Keratinocyte (primary cell): ENCODE measurements around the gene HEPN1. TPM values are rescaled to one million over a fixed set of nuclear protein-coding genes. Genes with fewer than 3 reads are reported as not detected.

ENCODE experiments used
- DNase-seq: peaks from one replicate; pipeline ENCODE4 v3.0.0-alpha.2; 2011; ENCODE audit warnings: low read depth, missing footprints, low spot score
- FAIRE-seq: peaks from 2 replicates; lab custom pipeline; 2011; peaks lifted over from hg19 to GRCh38; lab: Jason Lieb, UNC
- H2AFZ ChIP-seq: 2 replicates; pipeline ENCODE4 v1.6.0; 2012; ENCODE audit warnings: low read length, control low read depth, inconsistent platforms; ENCODE audit not compliant: control insufficient read depth
- H3K27ac ChIP-seq: 2 replicates; pipeline ENCODE4 v1.5.1; 2011; ENCODE audit warnings: low read length; ENCODE audit not compliant: control insufficient read depth, insufficient read depth
- H3K27me3 ChIP-seq: 3 replicates; pipeline ENCODE4 v1.6.0; 2011; ENCODE audit warnings: low read length; ENCODE audit not compliant: control insufficient read depth, insufficient read depth; ENCODE audit errors: extremely low read depth
- H3K36me3 ChIP-seq, 2 experiments: 2 replicates in 1 of 2; 3 replicates in 1 of 2; pipeline ENCODE4 v1.5.1; 2011; ENCODE audit warnings: low read length in 2 of 2, mild to moderate bottlenecking in 1 of 2; ENCODE audit not compliant: control insufficient read depth in 2 of 2, insufficient read depth in 2 of 2; ENCODE audit errors: extremely low read depth in 1 of 2
- H3K4me1 ChIP-seq: 3 replicates; pipeline ENCODE4 v1.5.1; 2011; ENCODE audit warnings: low read length; ENCODE audit not compliant: control insufficient read depth, insufficient read depth; ENCODE audit errors: extremely low read depth
- H3K4me2 ChIP-seq: 3 replicates; pipeline ENCODE4 v1.6.0; 2011; ENCODE audit warnings: low read depth, low read length; ENCODE audit not compliant: control insufficient read depth, insufficient read depth; ENCODE audit errors: extremely low read depth
- H3K4me3 ChIP-seq, 3 experiments: fragments of 200-600 bp in 1 of 3; sonication (generic) in 1 of 3; 2 replicates in 2 of 3; 3 replicates in 1 of 3; pipeline ENCODE4 v1.5.1; 2011 to 2016; ENCODE audit warnings: low read length in 3 of 3, mild to moderate bottlenecking in 3 of 3, control low read depth in 2 of 3, inconsistent platforms in 1 of 3, low read depth in 1 of 3, mixed read lengths in 1 of 3, mixed run types in 1 of 3, moderate library complexity in 1 of 3; ENCODE audit not compliant: control insufficient read depth in 2 of 3, insufficient read depth in 2 of 3; ENCODE audit errors: extremely low read depth in 1 of 3
- H3K79me2 ChIP-seq: 2 replicates; pipeline ENCODE4 v1.6.0; 2012; ENCODE audit warnings: low read length; ENCODE audit not compliant: control insufficient read depth, insufficient read depth
- H3K9ac ChIP-seq: 3 replicates; pipeline ENCODE4 v1.6.0; 2011; ENCODE audit warnings: low read length; ENCODE audit not compliant: control insufficient read depth, insufficient read depth; ENCODE audit errors: extremely low read depth
- H3K9me1 ChIP-seq: 3 replicates; pipeline ENCODE4 v1.6.0; 2011; ENCODE audit warnings: low read length; ENCODE audit not compliant: control insufficient read depth, insufficient read depth; ENCODE audit errors: extremely low read depth
- H3K9me3 ChIP-seq: 2 replicates; pipeline ENCODE4 v1.5.1; 2012; ENCODE audit warnings: low read depth, low read length; ENCODE audit not compliant: control insufficient read depth
- H4K20me1 ChIP-seq: 3 replicates; pipeline ENCODE4 v1.6.0; 2011; ENCODE audit warnings: low read length; ENCODE audit not compliant: control insufficient read depth, insufficient read depth; ENCODE audit errors: extremely low read depth
- EZH2 ChIP-seq: IDR thresholded peaks from one replicate; pipeline ENCODE4 v1.6.1; 2012; ENCODE audit warnings: inconsistent platforms, mild to moderate bottlenecking, low read length, moderate library complexity
- dilution Hi-C: fragments of 300-500 bp; cut with MboI; formaldehyde crosslinking; loops from one replicate; pipeline ENCODE4 v1.7.0; 2020; ENCODE audit warnings: low sequenced_read_pairs; ENCODE audit not compliant: extremely low pct_ligation_motif_present
- polyA plus RNA-seq, 5 experiments: library from polyadenylated mRNA; depleted of rRNA in 3 of 5; stranded (reverse) in 3 of 5; stranded (forward) in 1 of 5; unstranded in 1 of 5; fragments of >200 nt; gene quantifications; 1 replicate in 1 of 5; 2 replicates in 3 of 5; 3 replicates in 1 of 5; pipeline versions ENCODE4 v1.2.1 to v1.2.3, GENCODE V29; 2011 to 2012; ENCODE audit warnings: missing spikeins in 2 of 5, low read depth in 1 of 5, low replicate concordance in 1 of 5
- TF ChIP-seq, protein P1 (sequence below), 3 experiments: IDR thresholded peaks in 1 of 3; conservative IDR thresholded peaks in 1 of 3; optimal IDR thresholded peaks in 1 of 3; 2 replicates in 2 of 3; 3 replicates in 1 of 3; pipeline versions ENCODE3 to v1.5.1; 2011; ENCODE audit warnings: low read length in 3 of 3, mild to moderate bottlenecking in 3 of 3, moderate library complexity in 2 of 3, control low read depth in 1 of 3, inconsistent platforms in 1 of 3; ENCODE audit not compliant: insufficient read depth in 2 of 3; ENCODE audit errors: extremely low read depth in 1 of 3

Gene HEPN1
- polyA plus RNA-seq, 1 donor (not counting 4 experiments of a cell fraction or from before 2014, with no cell fraction given): not detected

DNA sequence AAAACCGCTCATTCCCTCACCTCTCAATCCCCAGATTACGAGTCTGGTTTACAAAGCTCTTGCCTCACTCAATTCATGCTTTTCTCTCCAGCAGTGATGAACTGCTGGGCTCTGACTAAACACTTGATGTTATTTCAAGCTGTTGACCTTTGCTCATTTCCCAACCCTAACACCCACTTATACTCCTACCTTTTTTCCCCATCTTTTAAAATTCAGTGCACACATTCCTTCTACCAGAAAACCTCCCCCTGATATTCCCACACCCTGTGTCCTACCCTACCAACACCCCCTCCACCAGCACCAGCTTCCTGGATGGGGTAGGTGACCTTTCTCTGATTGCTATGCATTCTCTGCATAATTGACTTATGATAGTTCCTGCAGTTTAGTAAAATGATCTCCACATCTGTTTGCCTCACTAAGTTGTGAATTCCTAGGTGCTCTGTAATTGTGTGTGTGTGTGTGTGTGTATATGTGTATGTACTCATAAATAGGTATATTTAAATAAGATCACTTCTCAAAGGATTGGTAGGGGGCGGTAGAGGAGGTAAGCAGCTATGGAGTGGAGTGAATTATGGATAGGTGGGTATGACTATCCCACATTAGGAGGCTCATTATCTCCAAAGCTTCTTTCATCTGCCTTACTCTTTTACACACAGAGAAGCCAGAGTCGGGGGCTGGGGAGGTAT, 16.0 kb downstream of the HEPN1 start:
- Histone ChIP-seq H4K20me1 (no peaks in the 10 kb centered on the region), H3K27me3 (no peaks in the 10 kb centered on the region), H3K4me3 (no peak overlapping the region), H3K4me2 (no peak overlapping the region), H3K9me1 (no peaks in the 10 kb centered on the region), H3K27ac (no peak overlapping the region), H3K9me3 (no peaks in the 10 kb centered on the region), H3K79me2 (no peaks in the 10 kb centered on the region), H3K4me1 (peaks cover 5% of the 10 kb centered on the region), H3K9ac (no peak overlapping the region), H3K36me3 (no peaks in the 10 kb centered on the region), H2AFZ (no peak overlapping the region)
- no peak for DNase-seq
- dilution Hi-C loops: no loop called here
- TF ChIP-seq, protein P1, sequence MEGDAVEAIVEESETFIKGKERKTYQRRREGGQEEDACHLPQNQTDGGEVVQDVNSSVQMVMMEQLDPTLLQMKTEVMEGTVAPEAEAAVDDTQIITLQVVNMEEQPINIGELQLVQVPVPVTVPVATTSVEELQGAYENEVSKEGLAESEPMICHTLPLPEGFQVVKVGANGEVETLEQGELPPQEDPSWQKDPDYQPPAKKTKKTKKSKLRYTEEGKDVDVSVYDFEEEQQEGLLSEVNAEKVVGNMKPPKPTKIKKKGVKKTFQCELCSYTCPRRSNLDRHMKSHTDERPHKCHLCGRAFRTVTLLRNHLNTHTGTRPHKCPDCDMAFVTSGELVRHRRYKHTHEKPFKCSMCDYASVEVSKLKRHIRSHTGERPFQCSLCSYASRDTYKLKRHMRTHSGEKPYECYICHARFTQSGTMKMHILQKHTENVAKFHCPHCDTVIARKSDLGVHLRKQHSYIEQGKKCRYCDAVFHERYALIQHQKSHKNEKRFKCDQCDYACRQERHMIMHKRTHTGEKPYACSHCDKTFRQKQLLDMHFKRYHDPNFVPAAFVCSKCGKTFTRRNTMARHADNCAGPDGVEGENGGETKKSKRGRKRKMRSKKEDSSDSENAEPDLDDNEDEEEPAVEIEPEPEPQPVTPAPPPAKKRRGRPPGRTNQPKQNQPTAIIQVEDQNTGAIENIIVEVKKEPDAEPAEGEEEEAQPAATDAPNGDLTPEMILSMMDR (optimal IDR thresholded peaks at IDR 0.05 in 1 of 3, IDR thresholded peaks at IDR 0.05 in 1 of 3, conservative IDR thresholded peaks at IDR 0.05 in 1 of 3; ENCODE audit: extremely low read depth in 1 of 3, insufficient read depth in 2 of 3, low read length in 3 of 3): peak in 1 of 3 experiments; percentile 21
- no peak for TF ChIP-seq EZH2
- FAIRE-seq: no peak

DNA sequence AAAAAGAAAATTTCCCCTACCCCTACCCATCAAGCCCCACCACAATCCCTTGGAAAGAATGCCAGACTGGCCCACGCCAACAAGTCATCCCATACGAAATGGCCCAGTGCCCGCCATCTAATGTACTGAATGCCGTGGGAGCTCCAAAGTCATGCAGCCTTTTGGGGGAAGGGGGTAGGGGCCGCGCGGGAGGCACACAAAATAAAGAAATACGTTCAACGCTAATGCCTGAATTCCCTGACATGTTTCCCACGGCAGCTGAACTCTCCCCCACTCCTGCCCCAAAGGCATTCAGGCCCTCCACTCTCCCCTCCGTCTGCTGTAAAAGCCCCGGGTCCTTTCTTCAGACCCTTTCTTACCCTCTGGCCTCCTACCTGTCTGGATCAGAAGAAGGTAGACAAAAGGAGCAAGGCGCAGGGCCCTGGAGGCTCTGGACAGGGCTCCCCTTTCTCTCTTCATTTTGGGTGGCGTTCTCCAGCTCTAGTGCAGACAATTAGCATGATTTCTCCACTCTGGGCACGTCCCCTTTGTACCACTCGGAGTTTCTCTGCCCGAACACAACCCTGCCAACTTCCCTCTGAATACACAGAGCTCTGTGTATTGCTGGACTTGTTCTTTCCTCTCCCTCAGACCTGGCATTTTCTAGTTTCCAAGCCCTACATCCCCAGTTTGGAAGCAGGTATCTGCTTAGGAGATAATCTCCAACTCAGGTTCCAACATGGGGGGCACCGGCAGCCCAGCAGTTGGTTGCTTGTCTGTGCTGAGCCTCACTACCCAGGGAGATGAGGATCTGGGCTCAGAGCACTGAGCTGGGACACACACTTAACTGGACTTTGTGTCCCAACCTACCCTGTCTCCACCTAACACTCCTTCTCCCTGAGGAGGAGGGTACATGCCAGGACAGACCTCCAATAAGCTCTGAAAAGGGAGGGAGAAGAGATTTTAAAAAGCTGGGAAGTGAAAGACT, 16.8 kb downstream of the HEPN1 start, which contains the start of gene HEPACAM:
Gene HEPACAM (minus strand): TSS at position 500 of the 967 bp plus-strand sequence. CDS start 41 bp downstream, at position 459.
- H3K4me3 ChIP-seq: no peak within 1 kb of the TSS

More for the DNA sequence above, 16.8 kb downstream of the HEPN1 start, which contains the start of gene HEPACAM:
- H2AFZ ChIP-seq: no peak within 1 kb of the TSS
- H3K9me1 ChIP-seq: no peaks in the 10 kb centered on the region
- no peaks in the 10 kb centered on the region for H3K9me3 ChIP-seq
- peaks cover 5% of the 10 kb centered on the region for H3K4me1 ChIP-seq
- H4K20me1 ChIP-seq: no peaks in the 10 kb centered on the region
- DNase-seq: no peak
- FAIRE-seq: no peak
- H3K4me2 ChIP-seq: no peak within 1 kb of the TSS
- H3K27ac ChIP-seq: no peak within 1 kb of the TSS
- no peaks in the 10 kb centered on the region for H3K27me3 ChIP-seq
- TF ChIP-seq, protein P1 (optimal IDR thresholded peaks at IDR 0.05 in 1 of 3, IDR thresholded peaks at IDR 0.05 in 1 of 3, conservative IDR thresholded peaks at IDR 0.05 in 1 of 3; ENCODE audit: extremely low read depth in 1 of 3, insufficient read depth in 2 of 3, low read length in 3 of 3): no peak
- TF ChIP-seq EZH2: no peak
- no peaks in the 10 kb centered on the region for H3K79me2 ChIP-seq
- no peaks in the 10 kb centered on the region for H3K36me3 ChIP-seq
- dilution Hi-C loops: no loop called here
- H3K9ac ChIP-seq: no peak within 1 kb of the TSS
